PC-3 (cell line): ENCODE data around the gene DCHS1. TPM values are rescaled to one million over a fixed set of nuclear protein-coding genes. Genes with fewer than 3 reads are reported as not detected.

Source experiments
- ATAC-seq: fragments of 200-7000 bp; cut with Tn5 transposase; 2 replicates; pipeline ENCODE4 v1.9.1; 2020; ENCODE audit warnings: mild to moderate bottlenecking, moderate library complexity
- BruUV-seq: library from RNA; stranded (reverse); fragments of 400-500 nt; replicated peaks from 2 replicates; lab custom pipeline; 2021; lab: Mats Ljungman, UMichigan
- CTCF ChIA-PET: fragments of 300-600 bp; sonication (Branson Sonifier 250); formaldehyde crosslinking; loops from one replicate; lab custom pipeline; 2022; ENCODE audit warnings: antibody characterized with exemption; lab: Charles Lee
- POLR2A ChIA-PET: fragments of 300-600 bp; sonication (Branson Sonifier 250); formaldehyde crosslinking; loops from one replicate; lab custom pipeline; 2022; ENCODE audit warnings: antibody characterized with exemption; ENCODE audit not compliant: unreplicated experiment; lab: Charles Lee
- DNase-seq: peaks from one replicate; pipeline ENCODE4 v3.0.0-alpha.2; 2015
- H2AFZ ChIP-seq: fragments of 300-600 bp; sonication (generic); 2 replicates; pipeline ENCODE4 v1.6.0; 2016; ENCODE audit warnings: antibody characterized with exemption, low read length
- H3F3A ChIP-seq: fragments of 300-600 bp; sonication (generic); one replicate; pipeline ENCODE4 v1.6.0; 2017; ENCODE audit warnings: antibody characterized with exemption, low read length, control low read depth, mild to moderate bottlenecking; ENCODE audit not compliant: unreplicated experiment
- H3K27ac ChIP-seq: fragments of 300-600 bp; sonication (generic); 2 replicates; pipeline ENCODE4 v1.5.1; 2016; ENCODE audit warnings: mild to moderate bottlenecking, low read length
- H3K27me3 ChIP-seq: fragments of 300-600 bp; sonication (generic); 2 replicates; pipeline ENCODE4 v1.6.1; 2016; ENCODE audit warnings: low read length, mixed read lengths
- H3K36me3 ChIP-seq: fragments of 300-600 bp; sonication (generic); 2 replicates; pipeline ENCODE4 v1.6.1; 2016; ENCODE audit warnings: low read depth, mixed run types, low read length, mixed read lengths
- H3K4me1 ChIP-seq: fragments of 300-600 bp; sonication (generic); 2 replicates; pipeline ENCODE4 v1.5.1; 2016; ENCODE audit warnings: low read length; ENCODE audit not compliant: insufficient read depth
- H3K4me2 ChIP-seq: fragments of 300-600 bp; sonication (generic); 2 replicates; pipeline ENCODE4 v1.6.0; 2016; ENCODE audit warnings: low read length
- H3K4me3 ChIP-seq: fragments of 300-600 bp; sonication (generic); 2 replicates; pipeline ENCODE4 v1.5.1; 2016; ENCODE audit warnings: mild to moderate bottlenecking, low read length, mixed read lengths
- H3K79me2 ChIP-seq: fragments of 300-600 bp; sonication (generic); 2 replicates; pipeline ENCODE4 v1.6.1; 2017; ENCODE audit warnings: low read length, mixed read lengths
- H3K9ac ChIP-seq: fragments of 300-600 bp; sonication (generic); 2 replicates; pipeline ENCODE4 v1.6.0; 2016; ENCODE audit warnings: mild to moderate bottlenecking, low read length
- H3K9me2 ChIP-seq: fragments of 300-600 bp; sonication (generic); replicated peaks from 2 replicates; pipeline ENCODE4 v1.6.1; 2016; ENCODE audit warnings: mixed run types, low read length, mixed read lengths
- H3K9me3 ChIP-seq: fragments of 300-600 bp; sonication (generic); 2 replicates; pipeline ENCODE4 v1.6.1; 2016; ENCODE audit warnings: low read length, mixed read lengths
- H4K20me1 ChIP-seq: fragments of 300-600 bp; sonication (generic); 2 replicates; pipeline ENCODE4 v1.6.1; 2016; ENCODE audit warnings: low read length, mixed read lengths
- CTCF ChIP-seq: fragments of 300-600 bp; sonication (generic); conservative IDR thresholded peaks from 2 replicates; pipeline ENCODE4 v1.5.1; 2017; ENCODE audit warnings: antibody characterized with exemption, low read depth, mild to moderate bottlenecking, low read length
- EZH2 ChIP-seq: fragments of 300-600 bp; sonication (generic); IDR thresholded peaks from one replicate; pipeline ENCODE4 v1.6.1; 2017; ENCODE audit warnings: antibody characterized with exemption, mild to moderate bottlenecking, low read length; ENCODE audit not compliant: unreplicated experiment
- EZH2phosphoT487 ChIP-seq: fragments of 300-600 bp; sonication (generic); IDR thresholded peaks from 2 replicates; pipeline ENCODE4 v1.6.1; 2018; ENCODE audit warnings: mild to moderate bottlenecking, antibody characterized with exemption, low read length, borderline replicate concordance
- intact Hi-C: fragments of 100-400 bp; cut with micrococcal nuclease; formaldehyde crosslinking; loops from 2 replicates; pipeline ENCODE4 v1.9.0; 2023
- total RNA-seq: library from RNA; depleted of rRNA; stranded (reverse); fragments of >200 nt; gene quantifications from 2 replicates; pipeline ENCODE4 v1.2.3, GENCODE V29; 2014

Gene DCHS1
- total RNA-seq, 1 experiment from 2014 or later: under 0.01 TPM

- Histone ChIP-seq H3K27ac (no peak overlapping the region), H3K9ac (no peak overlapping the region), H4K20me1 (no peaks in the 10 kb centered on the region), H3K4me3 (no peak overlapping the region), H3K9me2 (no peaks in the 10 kb centered on the region), H3K4me2 (no peak overlapping the region), H3K79me2 (no peaks in the 10 kb centered on the region), H3K4me1 (no peaks in the 10 kb centered on the region; the same call in 1 of the 2 replicates), H2AFZ (no peak overlapping the region), H3F3A (no peaks in the 10 kb centered on the region), H3K36me3 (no peaks in the 10 kb centered on the region), H3K9me3 (no peaks in the 10 kb centered on the region), H3K27me3 (peaks cover 48% of the 10 kb centered on the region)
- POLR2A ChIA-PET: no interaction called here
- CTCF ChIA-PET: no interaction called here
- TF ChIP-seq EZH2phosphoT487 (no peak), EZH2 (no peak), CTCF (no peak)
- intact Hi-C loops: no loop called here
- ATAC-seq (no peak), DNase-seq (no peak)
- no TSS peak for BruUV-seq
Observed at GRCh38 chr11:6647836-6648235, 7.8 kb downstream of the DCHS1 start.

GRCh38 chr11:6646918-6647679 lies 8.5 kb downstream of the DCHS1 start:
- Histone ChIP-seq H3K27me3 (peaks cover 42% of the 10 kb centered on the region), H3K4me2 (no peak overlapping the region), H3K27ac (no peak overlapping the region), H3F3A (no peaks in the 10 kb centered on the region), H3K4me1 (no peaks in the 10 kb centered on the region; the same call in 1 of the 2 replicates), H3K4me3 (no peak overlapping the region), H3K79me2 (no peaks in the 10 kb centered on the region), H3K9me2 (no peaks in the 10 kb centered on the region), H3K36me3 (no peaks in the 10 kb centered on the region), H4K20me1 (no peaks in the 10 kb centered on the region), H3K9ac (no peak overlapping the region), H3K9me3 (no peaks in the 10 kb centered on the region), H2AFZ (no peak overlapping the region)
- intact Hi-C loops: no loop called here
- DNase-seq: no peak
- TF ChIP-seq EZH2: no peak
- no peak for TF ChIP-seq CTCF
- ChIA-PET POLR2A (no interaction called here), CTCF (no interaction called here)
- ATAC-seq: no peak
- BruUV-seq: no TSS peak

- H3K27ac ChIP-seq: no peak overlapping the region
- ATAC-seq: no peak
- no peak overlapping the region for H3K4me2 ChIP-seq
- ChIA-PET CTCF (no interaction called here), POLR2A (no interaction called here)
- H3K9ac ChIP-seq: no peak overlapping the region
- peaks cover 37% of the 10 kb centered on the region for H3K27me3 ChIP-seq
- H3K4me3 ChIP-seq: no peak overlapping the region
- no peak for TF ChIP-seq CTCF
- no peak for TF ChIP-seq EZH2
- no peak for TF ChIP-seq EZH2phosphoT487
- BruUV-seq: no TSS peak
- H3F3A ChIP-seq: no peaks in the 10 kb centered on the region
- H3K9me2 ChIP-seq: no peaks in the 10 kb centered on the region
- intact Hi-C loops: no loop called here
- no peaks in the 10 kb centered on the region; the same call in 1 of the 2 replicates for H3K4me1 ChIP-seq
- H3K36me3 ChIP-seq: no peaks in the 10 kb centered on the region
- H4K20me1 ChIP-seq: no peaks in the 10 kb centered on the region
- H2AFZ ChIP-seq: no peak overlapping the region
- H3K79me2 ChIP-seq: no peaks in the 10 kb centered on the region
- no peak for DNase-seq
- H3K9me3 ChIP-seq: no peaks in the 10 kb centered on the region
Observed at GRCh38 chr11:6646576-6646917, 9.1 kb downstream of the DCHS1 start.
